ENCODE results near the gene CEP112.

The CEP112 gene

DNA sequence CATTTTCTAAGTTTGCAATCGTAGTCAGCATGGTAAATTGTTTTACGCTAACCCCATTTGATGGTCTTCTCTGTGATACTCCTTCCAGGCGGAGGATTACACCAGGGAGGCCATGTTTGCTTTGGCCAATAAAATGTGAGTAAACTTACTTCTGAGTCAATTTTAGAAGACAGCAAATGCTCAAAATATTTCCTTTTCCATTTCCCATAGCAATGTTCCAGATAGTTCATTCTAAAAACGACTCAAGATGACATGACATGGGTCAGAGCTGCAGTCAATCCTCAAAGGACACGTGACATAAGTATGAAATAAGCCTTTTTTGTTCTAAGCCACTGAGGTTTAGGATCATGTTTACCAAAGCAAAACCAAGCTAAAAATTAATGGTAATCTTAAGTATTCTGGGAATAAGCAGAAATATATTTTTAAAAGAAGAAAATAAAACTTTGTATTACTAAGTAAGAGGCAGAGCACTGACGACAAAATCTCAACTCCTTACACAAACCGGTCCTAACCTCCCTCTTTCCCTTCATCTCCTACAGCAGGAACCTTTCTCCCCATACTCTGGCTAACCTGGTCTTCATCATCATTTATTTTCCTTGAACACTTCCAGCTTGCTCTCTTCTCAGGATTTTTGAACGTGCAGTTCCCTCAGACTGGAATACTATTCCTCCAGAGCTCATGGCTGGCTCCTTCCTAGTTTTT is 266.2 kb downstream of the CEP112 start:
- DNase-seq (ENCODE audit: low spot score): no peak

DNA sequence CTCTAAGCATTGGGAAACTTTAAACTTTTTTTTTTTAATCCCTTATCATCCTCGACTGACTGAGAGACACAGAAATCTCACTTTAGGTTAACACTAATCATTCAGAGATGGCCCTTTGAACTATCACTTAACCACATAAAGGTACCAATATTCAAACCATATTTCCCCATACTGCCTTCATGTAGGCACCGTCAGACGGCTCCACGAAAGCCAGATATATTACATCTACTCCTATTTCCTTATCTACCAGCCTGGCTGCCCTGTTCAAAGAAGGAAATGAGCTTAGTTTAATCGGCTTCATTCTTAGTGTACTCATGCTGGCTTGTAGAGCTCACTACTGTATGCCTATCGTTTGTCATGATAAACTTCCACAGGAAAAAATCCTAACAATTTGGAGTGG is 270.9 kb downstream of the CEP112 start:
- no peak for DNase-seq (ENCODE audit: low spot score)

DNA sequence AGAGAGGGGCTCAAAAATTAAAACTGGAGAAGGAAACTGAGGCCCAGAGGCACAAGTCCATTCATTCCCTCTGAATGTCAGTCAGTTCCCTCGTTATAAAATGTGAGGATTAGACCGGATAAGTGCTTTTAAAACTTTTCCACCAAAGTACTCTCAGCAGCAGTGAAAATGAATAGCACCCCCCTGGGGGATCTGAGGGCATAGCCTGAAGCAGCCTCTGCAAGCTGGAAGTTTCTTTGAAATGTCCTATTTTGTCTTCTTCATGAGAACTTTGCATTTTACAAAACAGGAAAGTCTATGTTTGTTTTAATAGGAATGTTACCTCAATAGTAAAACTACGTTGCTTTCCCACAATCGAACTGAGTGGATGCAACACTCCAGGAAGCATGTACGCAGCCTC is 273.0 kb downstream of the CEP112 start:
- no peak for DNase-seq (ENCODE audit: low spot score)

DNA sequence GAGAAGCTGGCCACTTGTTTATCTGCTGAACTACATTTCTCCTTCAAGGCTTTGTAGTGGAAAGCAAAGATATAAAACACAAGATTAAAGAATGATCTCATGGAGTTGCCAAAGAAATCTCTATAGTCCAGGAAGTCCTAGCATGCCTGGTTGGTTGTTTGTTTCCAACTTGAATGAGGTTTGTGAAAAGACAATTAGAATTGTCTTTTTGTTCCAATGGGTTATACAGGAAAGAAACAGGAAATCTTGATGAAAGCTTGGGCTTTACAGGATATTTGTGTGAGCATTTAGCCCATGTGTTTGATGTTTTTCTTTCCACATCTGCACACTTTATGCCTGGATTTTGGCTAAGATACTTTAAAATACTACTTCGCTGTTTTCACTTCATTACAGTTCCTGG is 273.4 kb downstream of the CEP112 start:
- DNase-seq (ENCODE audit: low spot score): no peak

DNA sequence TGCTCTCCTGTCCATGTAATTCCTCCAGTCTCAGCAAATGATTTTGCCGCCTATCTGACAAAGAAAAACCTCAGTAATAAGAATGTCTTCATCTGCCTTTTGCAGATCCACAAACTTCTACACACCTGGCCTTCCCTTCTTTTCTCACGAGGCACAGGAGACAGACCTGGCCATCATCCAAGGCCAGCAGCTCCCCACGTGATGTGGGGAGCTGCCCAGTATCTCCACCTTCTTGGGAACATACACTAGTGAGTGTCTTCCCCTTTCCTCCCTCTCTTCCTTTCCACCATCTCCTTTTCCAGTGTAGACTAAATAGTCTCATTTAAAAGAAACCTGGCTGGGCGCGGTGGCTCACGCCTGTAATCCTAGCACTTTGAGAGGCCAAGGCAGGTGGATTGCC is 274.4 kb downstream of the CEP112 start:
- DNase-seq (ENCODE audit: low spot score): no peak

DNA sequence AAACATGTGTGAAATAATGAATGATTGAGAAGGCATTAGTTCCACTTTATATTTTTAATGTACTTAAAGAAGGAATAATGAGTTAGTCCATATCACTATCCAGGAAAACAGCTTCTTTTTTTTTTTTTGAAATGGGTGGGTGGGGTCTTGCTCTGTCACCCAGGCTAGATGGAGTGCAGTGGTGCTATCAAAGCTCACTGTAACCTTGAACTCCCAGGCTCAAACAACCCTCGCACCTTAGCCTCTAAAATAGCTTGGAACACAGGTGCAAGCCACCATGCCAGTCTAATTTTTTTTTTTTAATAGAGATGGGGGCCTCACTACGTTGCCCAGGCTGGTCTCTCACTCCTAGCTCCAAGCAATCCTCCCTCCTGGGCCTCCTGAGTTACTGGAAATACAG is 275.5 kb downstream of the CEP112 start:
- no peak for DNase-seq (ENCODE audit: low spot score)

DNA sequence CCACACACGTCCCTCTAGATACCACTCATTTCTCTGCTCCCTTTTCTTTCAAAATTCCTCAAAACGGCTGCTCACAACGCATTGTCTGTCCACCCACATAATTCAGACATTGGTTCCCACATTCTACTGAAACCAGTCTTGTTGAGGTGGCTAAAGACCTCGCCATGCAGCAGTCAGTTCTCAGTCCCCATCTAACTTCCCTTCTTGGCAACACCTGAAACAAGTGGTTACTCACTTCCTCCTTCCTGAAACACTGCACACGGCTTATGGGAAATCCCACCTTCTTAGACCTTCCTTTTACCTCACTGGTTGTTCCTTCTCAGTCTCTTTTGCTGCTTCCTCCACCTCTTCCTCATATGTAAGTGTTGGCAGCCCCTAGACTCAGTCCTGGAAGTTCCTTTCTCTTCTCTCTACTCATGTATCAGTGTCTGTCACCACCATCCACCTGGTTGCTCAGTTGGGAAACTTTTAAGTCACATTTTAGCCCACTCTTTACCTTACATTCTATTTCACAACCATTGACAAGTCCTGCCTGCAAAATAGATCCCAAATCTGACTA is 277.1 kb downstream of the CEP112 start:
- DNase-seq (ENCODE audit: low spot score): no peak

DNA sequence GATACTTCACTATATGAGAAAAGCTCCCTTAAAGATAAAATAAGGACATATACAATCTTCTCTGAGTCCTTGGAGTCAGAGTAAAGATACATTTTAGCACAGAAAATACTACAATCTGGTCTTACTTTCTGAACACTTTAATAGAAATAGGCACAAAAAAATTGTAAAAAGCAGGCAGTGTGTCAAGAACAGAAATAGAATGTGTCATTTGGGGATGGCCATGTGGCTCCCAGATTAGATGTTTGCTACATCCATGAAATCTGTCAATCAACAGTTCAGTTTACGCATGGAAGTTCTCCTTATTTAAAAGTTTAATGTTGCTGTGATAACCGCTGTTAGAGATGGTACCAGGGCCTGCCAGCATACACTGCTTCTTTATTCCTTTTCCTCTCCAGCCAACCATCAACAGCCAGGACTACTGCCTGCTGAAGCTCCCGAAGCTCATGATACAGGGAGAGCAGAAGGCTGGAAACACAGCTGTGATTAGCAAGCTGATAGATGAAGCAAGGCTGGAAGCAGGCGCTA is 278.5 kb downstream of the CEP112 start:
- no peak for DNase-seq (ENCODE audit: low spot score)

DNA sequence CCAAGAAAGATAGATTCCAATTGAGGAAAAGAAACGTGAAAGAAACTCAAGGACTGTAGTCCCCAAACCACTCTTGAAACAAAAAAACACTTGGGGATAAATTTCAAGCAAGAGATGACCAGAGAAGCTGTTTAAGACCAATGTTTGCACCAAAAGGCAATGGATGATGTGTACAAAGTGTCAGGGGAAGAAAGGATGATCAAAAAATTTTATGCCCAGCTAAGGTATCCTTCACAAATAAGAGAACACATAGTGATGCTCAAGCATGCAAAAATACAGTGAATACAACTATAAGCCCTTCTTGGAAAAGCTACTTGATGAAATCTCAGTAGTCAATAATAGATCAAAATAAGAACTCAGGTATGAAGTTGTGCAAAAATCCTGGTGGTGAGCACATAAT is 281.1 kb downstream of the CEP112 start:
- no peak for DNase-seq (ENCODE audit: low spot score)

DNA sequence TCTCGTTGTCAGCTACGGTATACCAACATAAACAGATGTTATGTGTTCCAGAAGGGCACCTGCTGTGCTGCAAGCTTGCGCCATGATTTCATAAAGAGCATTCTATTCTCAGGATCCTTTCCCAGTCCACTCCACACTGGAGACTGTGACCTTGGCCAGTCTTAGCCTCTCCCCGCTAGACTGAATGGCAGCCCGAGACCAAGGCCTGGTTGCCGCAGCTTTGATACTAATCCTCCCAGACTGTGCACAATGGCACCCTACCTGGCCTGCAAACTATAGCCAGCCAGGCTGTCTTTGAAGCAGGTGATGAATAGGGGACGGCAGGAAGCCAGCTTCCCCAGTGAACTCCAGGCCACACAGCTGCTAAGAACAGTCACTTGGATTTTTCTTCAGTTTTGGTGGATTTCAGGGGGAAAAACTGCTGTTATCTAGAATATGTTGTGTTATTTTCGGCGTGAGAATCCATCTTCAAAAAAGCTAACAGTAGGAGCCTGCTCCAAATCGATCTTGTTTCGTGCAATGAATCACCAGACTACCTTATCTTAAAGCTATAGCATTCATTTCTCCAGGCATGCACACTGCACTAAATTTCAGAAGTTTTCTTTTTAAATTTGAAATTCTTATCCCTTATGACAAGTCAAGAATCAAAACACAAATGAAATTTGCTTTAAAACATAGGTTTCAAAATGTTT is 289.0 kb downstream of the CEP112 start:
- no peak for DNase-seq (ENCODE audit: low spot score)

DNA sequence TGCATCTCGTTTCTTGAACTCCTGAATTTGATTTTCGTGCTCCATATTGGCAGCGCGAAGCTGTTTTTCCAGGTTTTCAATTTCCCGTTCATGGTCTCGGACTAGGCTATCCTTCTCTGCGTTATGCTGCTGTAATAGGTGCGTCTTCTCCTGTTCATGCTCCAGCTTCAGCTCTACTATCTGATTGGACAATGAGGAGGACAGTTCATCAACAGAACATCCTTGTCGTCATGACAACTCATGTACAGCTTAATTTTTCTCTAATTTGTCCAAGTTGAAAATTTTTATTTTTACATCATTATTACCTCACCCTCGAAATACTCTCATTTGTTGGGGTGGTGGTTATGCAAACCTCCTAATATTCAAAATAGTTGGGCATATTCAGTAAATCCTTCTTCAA is 289.8 kb downstream of the CEP112 start:
- no peak for DNase-seq (ENCODE audit: low spot score)

DNA sequence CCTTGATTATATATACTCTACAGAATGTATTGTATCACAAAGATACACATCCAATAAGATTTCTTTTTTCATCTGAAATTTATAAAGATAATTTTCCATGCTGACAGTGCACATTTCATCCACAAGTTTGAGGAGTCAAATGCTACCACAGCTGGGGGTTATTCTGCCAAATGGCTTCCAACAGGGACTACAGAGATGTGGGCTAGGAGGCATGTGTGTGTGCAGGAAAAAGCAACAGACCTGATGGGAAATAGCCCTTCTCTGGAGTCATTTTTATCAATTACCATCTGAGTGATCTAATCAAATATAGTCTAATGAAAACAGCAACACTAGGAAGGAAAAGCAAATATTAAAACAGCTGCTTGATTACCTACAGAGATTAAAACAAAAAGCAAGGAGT is 290.5 kb downstream of the CEP112 start:
- no peak for DNase-seq (ENCODE audit: low spot score)

DNA sequence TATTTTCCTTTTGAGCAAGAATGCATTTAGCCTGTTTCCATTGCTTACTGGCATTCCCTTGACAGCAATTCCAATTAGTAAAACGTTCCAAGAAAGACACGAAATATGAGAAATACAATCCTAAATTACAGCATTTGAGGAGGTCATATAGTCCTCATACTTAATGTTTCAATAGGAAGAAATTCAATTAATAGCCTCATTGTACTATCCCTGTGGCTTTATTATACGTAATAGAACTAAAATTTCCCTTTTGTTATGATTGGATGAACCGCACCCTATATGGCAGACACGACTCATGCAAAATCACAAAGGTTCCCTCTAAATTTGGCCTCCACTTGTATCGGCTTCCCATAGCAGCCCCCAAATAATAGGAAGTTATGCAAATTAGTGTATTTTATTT is 291.7 kb downstream of the CEP112 start:
- no peak for DNase-seq (ENCODE audit: low spot score)

DNA sequence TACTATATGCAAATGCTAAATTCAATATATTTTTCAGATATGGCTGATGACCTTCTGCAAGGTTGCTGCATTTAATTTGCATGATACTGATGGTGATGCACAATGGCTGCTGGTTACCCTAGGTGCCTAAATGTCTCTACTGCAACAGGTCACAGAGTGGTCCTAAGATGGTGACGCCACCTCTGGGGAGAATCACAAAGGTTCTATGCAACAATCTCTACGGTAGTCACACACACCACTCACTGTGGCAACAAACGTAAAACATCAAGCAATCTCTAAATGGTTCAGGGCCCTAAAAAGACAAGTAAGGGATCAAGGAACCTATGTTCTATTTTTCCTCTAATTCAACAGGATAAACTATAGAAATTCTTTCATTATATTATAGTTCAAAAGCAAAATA is 293.3 kb downstream of the CEP112 start:
- no peak for DNase-seq (ENCODE audit: low spot score)

DNA sequence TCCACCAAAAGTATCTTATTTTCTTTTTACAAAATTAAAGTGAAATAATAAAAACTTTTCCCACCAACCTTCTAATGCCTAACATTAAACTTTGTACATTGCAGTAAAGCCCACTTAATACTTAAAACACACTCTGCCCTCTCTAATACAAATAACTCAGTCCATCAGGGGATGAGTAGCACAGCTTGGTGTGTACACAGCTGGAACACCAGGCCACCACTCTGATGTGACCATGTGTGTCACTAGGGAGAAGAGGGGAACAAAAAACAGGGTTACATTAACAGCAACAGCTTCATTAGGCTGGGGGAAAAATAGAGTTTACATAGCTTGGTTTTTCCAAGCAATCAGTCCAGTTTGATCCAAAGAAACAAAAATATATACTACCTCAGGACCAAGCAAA is 295.0 kb downstream of the CEP112 start:
- no peak for DNase-seq (ENCODE audit: low spot score)

DNA sequence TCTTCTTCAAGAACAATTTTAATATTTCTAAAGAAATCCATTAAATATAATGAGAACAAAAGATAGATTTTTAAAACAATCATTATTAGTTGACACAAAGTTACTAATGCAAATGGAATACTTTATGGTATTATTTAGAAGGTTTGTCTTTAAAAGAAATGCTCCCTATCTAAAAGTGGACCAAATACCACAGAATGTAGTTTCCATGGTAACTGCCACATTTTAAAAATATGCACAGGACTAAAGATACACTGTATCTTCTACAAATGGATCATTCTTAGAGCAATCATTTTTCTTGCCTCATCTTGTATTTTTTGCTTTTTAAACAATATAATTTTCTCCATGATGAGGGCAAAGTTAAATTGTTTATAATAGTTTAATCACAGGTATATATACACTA is 296.0 kb downstream of the CEP112 start:
- no peak for DNase-seq (ENCODE audit: low spot score)

DNA sequence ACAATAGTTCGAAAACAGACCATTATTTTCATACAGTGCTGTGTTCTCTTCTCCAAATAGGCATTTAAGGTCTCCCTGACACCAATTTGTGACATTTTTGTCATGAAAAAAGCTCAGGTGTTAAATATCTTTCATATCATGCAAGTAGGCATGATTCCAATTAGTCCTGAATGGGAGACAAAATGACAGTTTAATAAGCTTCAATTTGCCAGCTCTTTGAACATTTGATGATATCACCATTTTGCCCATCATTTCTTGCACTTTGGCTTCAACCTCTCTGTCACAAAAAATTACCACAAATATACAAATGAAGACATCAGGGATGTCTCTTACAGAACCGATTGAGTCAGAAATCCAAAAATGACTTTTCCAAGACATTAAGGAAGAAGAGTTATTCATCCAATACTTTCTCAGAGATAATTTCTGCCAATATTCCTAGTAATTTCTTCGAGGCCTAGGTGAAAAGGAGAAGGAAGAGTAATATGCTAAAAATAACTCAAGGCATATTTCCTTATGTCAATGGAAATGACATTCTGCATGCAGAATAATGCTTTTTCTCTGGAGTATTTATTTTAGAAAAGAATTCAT is 298.1 kb downstream of the CEP112 start:
- DNase-seq (ENCODE audit: low spot score): no peak

DNA sequence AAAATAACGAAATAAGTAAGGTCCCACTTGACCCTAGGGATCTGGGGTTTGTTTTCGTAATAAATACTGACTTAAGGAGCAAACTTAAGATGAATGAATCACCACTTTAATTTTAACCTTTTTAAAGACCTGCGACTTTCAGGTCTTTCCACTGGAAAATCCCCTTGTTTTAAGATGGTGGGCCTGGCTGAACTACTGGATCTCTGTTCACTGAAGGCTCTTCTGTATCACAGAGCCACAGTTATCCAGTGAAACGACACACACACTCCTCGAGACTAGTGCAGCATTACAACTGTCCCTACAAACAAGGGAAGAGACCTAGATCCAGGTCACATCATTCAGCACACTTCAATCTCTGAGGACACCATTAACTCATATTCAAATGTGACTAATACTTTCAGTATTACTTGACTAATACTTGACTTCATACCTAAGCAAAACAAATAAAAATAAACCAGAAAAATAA is 299.0 kb downstream of the CEP112 start:
- no peak for DNase-seq (ENCODE audit: low spot score)

DNA sequence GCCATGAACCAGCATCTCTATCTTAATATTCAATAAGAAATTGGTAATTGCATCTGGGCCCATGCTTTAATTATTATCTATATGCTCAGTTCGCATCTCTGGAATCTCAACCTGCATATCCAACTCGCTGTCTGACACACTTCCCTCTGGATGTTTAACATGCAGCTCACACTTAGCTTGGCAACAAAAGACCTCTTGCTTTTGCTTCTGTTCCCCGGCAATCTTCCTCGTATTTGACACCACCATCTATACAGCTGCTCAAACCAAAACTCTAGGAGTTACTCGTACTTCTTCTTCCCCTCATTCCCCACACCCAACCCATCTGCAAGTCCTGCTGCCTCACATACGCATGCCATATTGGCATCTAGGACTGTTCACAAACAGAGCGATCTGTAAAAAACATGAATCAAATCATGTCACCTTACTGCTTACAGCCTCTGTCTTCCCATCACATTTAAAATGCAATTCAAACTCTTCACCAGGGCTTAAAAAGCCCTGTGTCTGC is 300.6 kb downstream of the CEP112 start:
- no peak for DNase-seq (ENCODE audit: low spot score)

DNA sequence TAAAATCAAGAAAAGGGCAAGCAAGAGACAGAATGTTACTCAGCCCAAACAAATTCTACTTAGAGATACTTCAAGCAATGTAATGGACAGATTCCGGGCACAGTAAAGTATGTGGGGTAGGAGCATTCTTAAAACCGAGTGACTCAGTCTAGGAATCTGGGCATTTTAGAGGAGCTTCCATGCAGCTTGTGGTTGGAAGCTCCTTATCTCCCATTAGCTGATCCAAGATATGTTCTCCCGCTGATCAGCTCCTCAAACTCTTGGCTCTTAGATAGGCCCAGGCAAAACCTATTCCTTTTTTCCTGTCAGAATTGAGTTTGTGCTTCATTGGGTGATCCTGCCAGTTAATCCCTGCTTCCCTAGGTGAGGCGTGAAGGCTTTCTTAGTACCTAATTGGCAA is 303.3 kb downstream of the CEP112 start:
- no peak for DNase-seq (ENCODE audit: low spot score)

DNA sequence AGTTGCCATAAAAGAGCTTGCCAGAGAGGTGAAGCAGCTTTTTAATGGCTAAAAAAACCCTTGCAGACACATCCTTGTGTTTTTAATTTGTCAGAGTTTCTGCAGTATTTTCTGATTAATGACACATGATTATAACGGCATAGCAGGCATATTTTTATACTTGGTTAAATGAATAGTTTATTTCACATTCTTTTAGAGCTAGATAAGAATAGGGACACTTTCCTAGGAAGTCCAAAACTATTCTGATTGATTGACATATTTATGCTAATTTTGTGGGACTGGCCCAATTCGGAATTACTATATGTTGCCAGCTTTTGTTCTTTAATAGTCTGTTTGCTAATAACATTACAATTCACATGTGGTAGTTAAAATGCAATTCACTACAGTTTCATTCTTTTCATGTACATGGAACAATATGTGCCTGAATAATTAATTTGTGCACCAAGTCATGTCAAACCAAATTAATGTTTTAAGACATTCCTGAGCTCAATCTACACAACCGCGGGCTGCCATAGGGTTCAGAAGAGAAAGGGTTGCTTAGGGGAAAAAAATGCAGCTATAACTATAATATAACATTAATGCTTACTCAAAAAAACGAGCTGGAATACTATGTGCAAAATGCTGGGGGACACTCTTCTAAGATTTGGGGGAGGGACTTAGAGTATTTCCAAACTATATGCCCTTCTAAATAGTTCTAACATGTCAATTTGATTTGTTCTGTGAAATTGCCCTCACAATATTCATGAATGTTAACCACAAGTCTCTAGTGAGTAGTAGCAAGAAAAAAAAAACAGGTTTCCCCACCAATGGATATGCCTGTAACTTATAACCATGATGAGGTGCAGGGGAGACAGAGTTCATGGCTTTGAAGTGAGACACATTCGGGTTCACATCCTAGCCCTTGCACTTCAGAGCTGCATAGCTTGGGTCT is 305.4 kb downstream of the CEP112 start:
- DNase-seq (ENCODE audit: low spot score): no peak

All from hematopoietic multipotent progenitor cell treated with erythropoietin and hydrocortisone succinate and interleukin-3 and kit ligand, for 15 days (in vitro differentiated cells).